Calu3 (cell line): Measurements from ENCODE around the gene IGSF3. TPM values are rescaled to one million over a fixed set of nuclear protein-coding genes. Genes with fewer than 3 reads are reported as not detected.
A peak's percentile ranks its signal among the peaks of the same experiment; 100 is the strongest.
"Not testable (repeated sequence)": the region's sequence is repeated elsewhere in the genome, so short reads cannot be mapped to it uniquely, and the experiment has no call there.

Source experiments
- BruUV-seq: library from RNA; stranded (reverse); fragments of 400-500 nt; replicated peaks from 2 replicates; lab custom pipeline; 2021; lab: Mats Ljungman, UMichigan
- CTCF ChIA-PET: fragments of 300-600 bp; sonication (Branson Sonifier 250); formaldehyde crosslinking; loops from one replicate; lab custom pipeline; 2022; ENCODE audit warnings: antibody characterized with exemption; lab: Charles Lee
- DNase-seq: peaks from one replicate; pipeline ENCODE4 v3.0.0; 2022
- H3K27ac Mint-ChIP-seq: one replicate; pipeline ENCODE4 v1.8.0; 2022; ENCODE audit warnings: mixed read lengths; ENCODE audit not compliant: unreplicated experiment
- H3K27me3 Mint-ChIP-seq: one replicate; pipeline ENCODE4 v1.8.0; 2022; ENCODE audit warnings: mixed read lengths; ENCODE audit not compliant: unreplicated experiment
- H3K36me3 Mint-ChIP-seq: one replicate; pipeline ENCODE4 v1.8.0; 2022; ENCODE audit warnings: mild to moderate bottlenecking, moderate library complexity, mixed read lengths; ENCODE audit not compliant: insufficient read depth, unreplicated experiment
- H3K4me1 Mint-ChIP-seq: one replicate; pipeline ENCODE4 v1.8.0; 2022; ENCODE audit warnings: mild to moderate bottlenecking, low read depth, mixed read lengths; ENCODE audit not compliant: unreplicated experiment
- H3K4me3 Mint-ChIP-seq: one replicate; pipeline ENCODE4 v1.8.0; 2022; ENCODE audit warnings: mild to moderate bottlenecking, low read depth, moderate library complexity, mixed read lengths; ENCODE audit not compliant: unreplicated experiment
- H3K9me3 Mint-ChIP-seq: one replicate; pipeline ENCODE4 v1.8.0; 2022; ENCODE audit warnings: low read depth, mixed read lengths; ENCODE audit not compliant: unreplicated experiment
- intact Hi-C: fragments of 100-400 bp; cut with micrococcal nuclease; formaldehyde crosslinking; loops from one replicate; pipeline ENCODE4 v1.10.0; 2022; ENCODE audit not compliant: unreplicated experiment
- total RNA-seq: library from RNA; stranded (reverse); gene quantifications from 2 replicates; pipeline ENCODE4 v1.2.3, GENCODE V29; 2022
- TF ChIP-seq, protein P1 (sequence below): fragments of 200-600 bp; IDR thresholded peaks from one replicate; pipeline ENCODE4 v1.8.0; 2022; ENCODE audit warnings: antibody characterized with exemption; ENCODE audit not compliant: unreplicated experiment

The IGSF3 gene
- total RNA-seq, 1 experiment from 2014 or later = 15.3 TPM

DNA sequence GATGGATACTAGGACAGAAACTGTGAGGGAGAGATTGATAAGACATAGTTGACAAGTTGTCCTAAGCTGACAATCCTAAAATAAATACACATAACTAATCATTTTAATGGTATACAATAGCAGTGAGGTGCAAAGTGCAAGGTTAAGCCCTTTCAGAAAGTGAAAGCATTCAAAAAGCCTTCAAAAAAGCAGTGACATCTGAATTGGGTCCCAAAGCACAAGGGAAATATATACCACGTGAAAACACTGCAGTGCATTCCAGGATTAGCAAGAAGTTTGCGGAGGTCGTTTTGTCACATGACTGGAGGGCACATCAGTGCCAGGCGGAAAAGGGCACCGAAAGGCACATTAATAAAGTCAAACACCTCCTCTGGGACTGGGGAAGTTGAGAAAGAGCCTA, 42.4 kb downstream of the IGSF3 start:
- DNase-seq, CTCF ChIA-PET, H3K27ac Mint-ChIP-seq, H3K9me3 Mint-ChIP-seq, intact Hi-C loops, H3K4me3 Mint-ChIP-seq, H3K27me3 Mint-ChIP-seq, BruUV-seq, H3K36me3 Mint-ChIP-seq: not testable (repeated sequence)
- peaks cover 44% of the 10 kb centered on the region for H3K4me1 Mint-ChIP-seq

DNA sequence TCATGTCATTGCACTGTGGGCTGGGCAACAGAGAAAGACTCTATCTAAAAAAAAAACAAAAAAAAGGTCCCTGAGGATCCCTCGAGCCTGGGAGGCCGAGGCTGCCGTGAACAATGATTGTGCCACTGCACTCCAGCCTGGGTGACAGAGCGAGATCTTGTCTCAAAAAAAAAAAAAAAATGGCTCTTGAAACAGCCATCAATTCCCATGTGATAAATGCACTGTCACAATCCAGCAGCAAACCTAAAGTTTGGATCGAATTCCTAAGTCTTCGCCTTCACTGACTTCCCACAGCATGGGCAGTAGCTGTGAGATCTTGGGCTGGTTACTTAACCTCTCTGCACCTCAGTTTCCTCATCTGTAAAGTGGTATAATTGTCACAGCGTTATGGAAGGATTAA, 43.5 kb downstream of the IGSF3 start:
- intact Hi-C loops = no loop called here
- DNase-seq = no peak
- CTCF ChIA-PET = no interaction called here
- no peak overlapping the region for H3K27ac Mint-ChIP-seq
- H3K9me3 Mint-ChIP-seq = peaks cover 2% of the 10 kb centered on the region
- BruUV-seq = no TSS peak
- TF ChIP-seq, protein P1, sequence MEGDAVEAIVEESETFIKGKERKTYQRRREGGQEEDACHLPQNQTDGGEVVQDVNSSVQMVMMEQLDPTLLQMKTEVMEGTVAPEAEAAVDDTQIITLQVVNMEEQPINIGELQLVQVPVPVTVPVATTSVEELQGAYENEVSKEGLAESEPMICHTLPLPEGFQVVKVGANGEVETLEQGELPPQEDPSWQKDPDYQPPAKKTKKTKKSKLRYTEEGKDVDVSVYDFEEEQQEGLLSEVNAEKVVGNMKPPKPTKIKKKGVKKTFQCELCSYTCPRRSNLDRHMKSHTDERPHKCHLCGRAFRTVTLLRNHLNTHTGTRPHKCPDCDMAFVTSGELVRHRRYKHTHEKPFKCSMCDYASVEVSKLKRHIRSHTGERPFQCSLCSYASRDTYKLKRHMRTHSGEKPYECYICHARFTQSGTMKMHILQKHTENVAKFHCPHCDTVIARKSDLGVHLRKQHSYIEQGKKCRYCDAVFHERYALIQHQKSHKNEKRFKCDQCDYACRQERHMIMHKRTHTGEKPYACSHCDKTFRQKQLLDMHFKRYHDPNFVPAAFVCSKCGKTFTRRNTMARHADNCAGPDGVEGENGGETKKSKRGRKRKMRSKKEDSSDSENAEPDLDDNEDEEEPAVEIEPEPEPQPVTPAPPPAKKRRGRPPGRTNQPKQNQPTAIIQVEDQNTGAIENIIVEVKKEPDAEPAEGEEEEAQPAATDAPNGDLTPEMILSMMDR = no peak
- H3K27me3 Mint-ChIP-seq = no peaks in the 10 kb centered on the region
- H3K4me1 Mint-ChIP-seq = peaks cover 39% of the 10 kb centered on the region
- H3K4me3 Mint-ChIP-seq = no peak overlapping the region
- H3K36me3 Mint-ChIP-seq = no peaks in the 10 kb centered on the region

DNA sequence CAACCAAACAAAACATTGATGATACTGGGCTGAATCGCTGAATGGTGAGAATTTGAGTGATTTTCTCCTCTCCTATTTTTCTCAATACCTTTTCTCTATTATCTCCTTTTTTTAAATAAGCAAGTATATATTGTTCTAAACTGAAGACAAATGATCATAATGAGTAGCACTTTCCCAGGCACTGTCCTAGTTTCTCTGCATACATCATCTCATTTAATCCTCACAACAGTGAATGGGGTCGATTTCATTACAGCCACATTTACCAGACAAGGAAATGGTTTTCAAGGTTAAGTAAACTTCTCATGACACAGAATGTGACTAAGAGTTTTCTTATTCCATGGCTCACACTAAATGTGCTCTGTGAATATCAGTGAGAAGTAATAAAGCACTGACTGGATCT, 45.0 kb downstream of the IGSF3 start:
- BruUV-seq, H3K4me3 Mint-ChIP-seq, DNase-seq, H3K27me3 Mint-ChIP-seq, H3K9me3 Mint-ChIP-seq, intact Hi-C loops, H3K36me3 Mint-ChIP-seq: not testable (repeated sequence)
- H3K4me1 Mint-ChIP-seq = peaks cover 34% of the 10 kb centered on the region
- H3K27ac Mint-ChIP-seq = peak overlapping the region; percentile 68
- CTCF ChIA-PET = interaction anchor here (0.6 kb wide), 1 partner anchor 422 kb away, joined by 3 read pairs; no protein-coding TSS in a partner anchor

DNA sequence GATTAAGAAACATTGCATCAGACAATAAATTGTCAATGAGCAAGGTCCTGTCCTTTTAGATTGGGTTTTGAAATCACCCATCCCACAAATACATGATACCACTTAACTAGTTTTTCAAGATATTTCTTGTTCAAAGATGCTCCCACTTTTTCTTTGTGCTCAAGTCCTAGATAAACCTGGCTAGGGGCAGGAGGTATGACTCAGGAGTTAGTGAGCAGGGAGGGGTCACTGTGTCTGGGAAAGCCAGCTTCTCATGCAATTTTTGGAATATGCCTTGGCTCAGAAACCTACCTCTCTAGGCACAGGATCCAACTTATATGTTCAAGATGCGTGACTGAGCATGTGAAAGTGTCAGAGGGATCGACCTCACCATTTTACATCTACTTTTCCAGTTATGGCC, 45.8 kb downstream of the IGSF3 start:
- Mint-ChIP-seq H3K27ac (peak overlapping the region; percentile 68), H3K4me1 (peaks cover 34% of the 10 kb centered on the region)
- DNase-seq = peak; percentile 4
- intact Hi-C loops, H3K27me3 Mint-ChIP-seq, BruUV-seq, H3K4me3 Mint-ChIP-seq, H3K36me3 Mint-ChIP-seq, H3K9me3 Mint-ChIP-seq, CTCF ChIA-PET: not testable (repeated sequence)

DNA sequence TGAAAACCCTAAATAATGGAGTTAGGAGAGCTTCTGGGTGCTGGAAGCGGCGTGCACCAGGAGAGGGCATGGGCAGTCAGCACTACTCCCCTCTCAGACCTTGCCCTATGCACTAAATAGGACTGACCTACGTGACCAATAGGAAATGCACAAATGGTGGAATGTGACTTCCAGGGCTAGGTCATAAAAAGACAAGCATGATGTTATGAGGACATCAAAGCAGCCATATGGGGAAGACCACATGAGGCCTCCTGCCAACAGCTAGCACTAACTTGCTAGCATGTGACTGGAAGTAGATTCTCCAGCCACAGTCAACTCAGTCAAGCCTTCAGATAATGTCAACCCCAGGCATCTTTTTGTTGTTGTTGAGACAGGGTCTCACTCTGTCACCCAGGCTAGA, 47.1 kb downstream of the IGSF3 start:
- H3K4me1 Mint-ChIP-seq = peaks cover 33% of the 10 kb centered on the region
- H3K4me3 Mint-ChIP-seq, H3K27ac Mint-ChIP-seq, DNase-seq, H3K36me3 Mint-ChIP-seq, H3K27me3 Mint-ChIP-seq, intact Hi-C loops, BruUV-seq, CTCF ChIA-PET, H3K9me3 Mint-ChIP-seq: not testable (repeated sequence)

DNA sequence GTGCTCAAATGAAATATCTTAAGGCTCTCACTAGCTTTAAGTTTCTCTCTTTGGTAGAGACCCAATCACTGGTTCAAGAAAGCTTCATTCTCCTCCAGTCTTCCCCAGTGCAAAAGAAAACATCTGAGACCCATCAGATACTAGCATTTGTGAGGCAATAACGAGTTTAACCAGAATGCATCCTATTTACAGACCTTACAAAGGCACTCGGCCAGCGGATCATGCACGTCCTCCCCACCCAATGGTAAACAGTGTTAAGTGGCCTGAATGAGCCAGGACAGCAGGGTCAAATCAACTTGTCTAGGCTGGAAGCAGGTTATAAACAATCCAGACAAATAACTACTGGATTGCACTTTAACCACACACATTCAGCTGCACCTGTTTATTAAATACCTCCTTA, 48.4 kb downstream of the IGSF3 start:
- intact Hi-C loops, H3K27ac Mint-ChIP-seq, H3K4me3 Mint-ChIP-seq, H3K9me3 Mint-ChIP-seq, CTCF ChIA-PET, BruUV-seq, H3K36me3 Mint-ChIP-seq, H3K27me3 Mint-ChIP-seq, DNase-seq: not testable (repeated sequence)
- peaks cover 27% of the 10 kb centered on the region for H3K4me1 Mint-ChIP-seq

DNA sequence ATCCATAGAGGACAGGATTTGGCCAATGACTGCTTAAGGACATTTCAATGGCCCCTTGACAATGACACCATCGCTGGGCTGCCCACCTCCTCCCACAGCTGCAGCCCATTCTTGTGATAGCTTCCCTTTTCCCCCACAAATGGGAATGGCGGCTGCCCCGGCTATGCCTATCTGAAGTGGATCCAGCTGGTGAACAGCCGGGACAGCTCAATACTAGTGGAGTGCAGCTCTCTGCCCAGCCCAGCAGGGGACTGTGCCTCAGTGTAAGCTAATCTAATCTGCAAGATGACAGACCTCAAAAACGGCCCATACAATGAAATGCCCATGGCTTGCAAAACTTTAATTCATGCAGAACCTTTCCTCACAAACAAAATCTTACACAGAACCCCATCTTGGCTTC, 49.7 kb downstream of the IGSF3 start:
- H3K36me3 Mint-ChIP-seq, intact Hi-C loops, BruUV-seq, DNase-seq, CTCF ChIA-PET, H3K4me3 Mint-ChIP-seq, H3K27me3 Mint-ChIP-seq, H3K9me3 Mint-ChIP-seq, H3K27ac Mint-ChIP-seq: not testable (repeated sequence)
- H3K4me1 Mint-ChIP-seq = peaks cover 27% of the 10 kb centered on the region

DNA sequence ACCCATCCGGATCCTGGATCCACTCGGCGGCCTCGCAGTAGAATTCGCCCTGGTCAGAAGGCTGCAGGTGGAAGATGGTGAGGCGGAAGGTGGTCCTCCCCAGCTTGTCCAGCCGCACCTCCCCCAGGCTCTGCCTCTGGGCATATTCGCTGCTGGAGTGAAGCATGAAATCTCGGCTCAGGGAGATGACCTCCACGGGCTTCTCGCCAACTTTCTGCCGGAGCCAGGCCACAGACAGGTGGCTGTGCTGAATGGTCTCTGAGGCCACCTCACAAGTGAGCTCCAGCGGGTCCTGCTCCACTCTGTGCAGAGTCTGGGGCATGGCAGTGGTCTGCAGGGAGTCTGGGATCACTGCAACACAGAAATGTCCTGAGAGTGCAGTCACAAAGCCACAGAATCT, 53.7 kb downstream of the IGSF3 start:
- BruUV-seq, H3K36me3 Mint-ChIP-seq, CTCF ChIA-PET: not testable (repeated sequence)

DNA sequence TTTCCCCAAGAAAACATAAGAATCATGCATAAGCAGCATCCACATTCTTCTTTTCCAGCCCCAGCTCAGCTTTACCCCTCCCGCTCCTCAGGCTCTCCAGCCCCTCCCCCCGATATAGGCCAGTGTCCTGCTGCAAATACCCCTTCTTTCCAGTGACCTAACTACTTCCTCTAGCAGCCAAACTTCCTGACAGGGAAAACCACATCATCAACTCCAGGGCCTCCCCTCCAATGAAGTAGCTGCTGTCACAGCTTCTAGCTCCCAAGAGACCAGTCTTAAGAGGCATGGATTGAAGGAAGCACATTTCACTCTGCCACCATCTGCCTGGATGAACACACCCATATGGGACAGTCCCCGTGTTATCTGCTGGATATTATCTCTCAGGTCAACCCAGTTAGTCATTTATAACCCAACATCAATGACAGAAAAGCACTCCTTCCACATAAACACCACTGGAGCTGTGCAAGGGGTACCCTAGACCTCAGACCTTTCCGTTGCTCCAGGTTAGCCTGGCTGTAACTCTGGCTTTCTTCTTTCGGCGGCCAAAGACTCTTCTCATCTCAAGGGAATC, 57.6 kb downstream of the IGSF3 start:
- H3K4me1 Mint-ChIP-seq, H3K4me3 Mint-ChIP-seq, BruUV-seq, H3K27me3 Mint-ChIP-seq, H3K9me3 Mint-ChIP-seq, intact Hi-C loops, H3K36me3 Mint-ChIP-seq, DNase-seq, H3K27ac Mint-ChIP-seq: not testable (repeated sequence)
- CTCF ChIA-PET = interaction anchor here (0.6 kb wide), 1 partner anchor 623 kb away, joined by 3 read pairs; no protein-coding TSS in a partner anchor

More for the DNA sequence above, 53.7 kb downstream of the IGSF3 start:
- H3K9me3 Mint-ChIP-seq, DNase-seq, intact Hi-C loops, H3K27ac Mint-ChIP-seq, H3K4me1 Mint-ChIP-seq, H3K4me3 Mint-ChIP-seq, H3K27me3 Mint-ChIP-seq: not testable (repeated sequence)
